ENCODE data around the gene GSK3A.

Gene GSK3A

GRCh38 chr19:42246143-42246921 lies 3.9 kb upstream of the GSK3A start:
- Histone ChIP-seq H3K4me1 (ENCODE audit: low read depth, poor library complexity, severe bottlenecking) (peaks cover 27% of the 10 kb centered on the region), H3K27me3 (ENCODE audit: insufficient read depth, low read depth) (no peaks in the 10 kb centered on the region), H2AFZ (ENCODE audit: low read depth) (no peak overlapping the region), H3K9ac (no peak overlapping the region), H4K20me1 (ENCODE audit: insufficient read depth) (no peaks in the 10 kb centered on the region), H3K36me3 (ENCODE audit: insufficient read depth) (no peaks in the 10 kb centered on the region), H3K79me2 (ENCODE audit: insufficient read depth, low read depth) (peaks cover 19% of the 10 kb centered on the region), H3K4me2 (no peak overlapping the region; the same call in 1 of the 2 replicates), H3K4me3 (IDR thresholded peaks at IDR 0.05; ENCODE audit: insufficient read depth, low read depth, low read length) (no peak overlapping the region), H3K27ac (no peak overlapping the region)
- TF ChIP-seq CTCF (conservative IDR thresholded peaks at IDR 0.05; ENCODE audit: low read depth, low read length) = peak; percentile 22; the same call in 1 of the 2 replicates

- Histone ChIP-seq H3K9ac (no peak overlapping the region), H4K20me1 (ENCODE audit: insufficient read depth) (no peaks in the 10 kb centered on the region), H3K4me3 (IDR thresholded peaks at IDR 0.05; ENCODE audit: insufficient read depth, low read depth, low read length) (no peak overlapping the region), H3K4me1 (ENCODE audit: low read depth, poor library complexity, severe bottlenecking) (peaks cover 36% of the 10 kb centered on the region), H3K36me3 (ENCODE audit: insufficient read depth) (no peaks in the 10 kb centered on the region), H2AFZ (ENCODE audit: low read depth) (peak overlapping the region; percentile 26; the same call in 1 of the 2 replicates), H3K27me3 (ENCODE audit: insufficient read depth, low read depth) (no peaks in the 10 kb centered on the region), H3K27ac (peak overlapping the region; percentile 9; the same call in 1 of the 2 replicates), H3K79me2 (ENCODE audit: insufficient read depth, low read depth) (peaks cover 21% of the 10 kb centered on the region), H3K4me2 (peak overlapping the region; percentile 41; the same call in 1 of the 2 replicates)
- no peak for TF ChIP-seq CTCF (conservative IDR thresholded peaks at IDR 0.05; ENCODE audit: low read depth, low read length)
These were observed 2.8 kb upstream of the GSK3A start for GRCh38 chr19:42245231-42245630.

- H2AFZ ChIP-seq (ENCODE audit: low read depth) = peak overlapping the region; percentile 26; the same call in 1 of the 2 replicates
- no peaks in the 10 kb centered on the region for H3K27me3 ChIP-seq (ENCODE audit: insufficient read depth, low read depth)
- TF ChIP-seq CTCF (conservative IDR thresholded peaks at IDR 0.05; ENCODE audit: low read depth, low read length) = peak; percentile 65
- H3K27ac ChIP-seq = peak overlapping the region; percentile 44; the same call in 1 of the 2 replicates
- peaks cover 39% of the 10 kb centered on the region for H3K4me1 ChIP-seq (ENCODE audit: low read depth, poor library complexity, severe bottlenecking)
- peak overlapping the region; percentile 5 for H3K4me3 ChIP-seq (IDR thresholded peaks at IDR 0.05; ENCODE audit: insufficient read depth, low read depth, low read length)
- H4K20me1 ChIP-seq (ENCODE audit: insufficient read depth) = no peaks in the 10 kb centered on the region
- peak overlapping the region; percentile 72; the same call in 1 of the 2 replicates for H3K9ac ChIP-seq
- H3K79me2 ChIP-seq (ENCODE audit: insufficient read depth, low read depth) = peaks cover 23% of the 10 kb centered on the region
- H3K36me3 ChIP-seq (ENCODE audit: insufficient read depth) = no peaks in the 10 kb centered on the region
- peak overlapping the region; percentile 75 for H3K4me2 ChIP-seq
These were observed 2.2 kb upstream of the GSK3A start for GRCh38 chr19:42244347-42245220.

GRCh38 chr19:42242069-42242511 lies 312 bp downstream of the GSK3A start:
- peaks cover 24% of the 10 kb centered on the region for H3K79me2 ChIP-seq (ENCODE audit: insufficient read depth, low read depth)
- H3K4me3 ChIP-seq (IDR thresholded peaks at IDR 0.05; ENCODE audit: insufficient read depth, low read depth, low read length) = no peak overlapping the region
- H3K27me3 ChIP-seq (ENCODE audit: insufficient read depth, low read depth) = no peaks in the 10 kb centered on the region
- H4K20me1 ChIP-seq (ENCODE audit: insufficient read depth) = no peaks in the 10 kb centered on the region
- H3K4me1 ChIP-seq (ENCODE audit: low read depth, poor library complexity, severe bottlenecking) = peaks cover 38% of the 10 kb centered on the region
- TF ChIP-seq CTCF (conservative IDR thresholded peaks at IDR 0.05; ENCODE audit: low read depth, low read length) = no peak
- peak overlapping the region; percentile 72 for H3K9ac ChIP-seq
- peak overlapping the region; percentile 57 for H3K4me2 ChIP-seq
- H3K27ac ChIP-seq = peak overlapping the region; percentile 17; the same call in 1 of the 2 replicates
- H2AFZ ChIP-seq (ENCODE audit: low read depth) = peak overlapping the region; percentile 31; the same call in 1 of the 2 replicates
- H3K36me3 ChIP-seq (ENCODE audit: insufficient read depth) = no peaks in the 10 kb centered on the region
